Measurements from ENCODE around the gene SIK2. TPM values are rescaled to one million over a fixed set of nuclear protein-coding genes. Genes with fewer than 3 reads are reported as not detected.
"Not testable (repeated sequence)": the region's sequence is repeated elsewhere in the genome, so short reads cannot be mapped to it uniquely, and the experiment has no call there.

SIK2 gene
- total RNA-seq, 1 experiment from 2014 or later, result 10.3 TPM

- Histone ChIP-seq H3K9me3 (no peaks in the 10 kb centered on the region), H3K36me3 (peaks cover 20% of the 10 kb centered on the region), H3K4me3 (no peak overlapping the region), H3K27me3 (no peaks in the 10 kb centered on the region)
- DNase-seq, result no peak
Observed at GRCh38 chr11:111633248-111633647, 31.0 kb downstream of the SIK2 start.

GRCh38 chr11:111633756-111634362, 31.6 kb downstream of the SIK2 start:
- peaks cover 15% of the 10 kb centered on the region for H3K36me3 ChIP-seq
- H3K4me3 ChIP-seq, result no peak overlapping the region
- no peak for DNase-seq
- no peaks in the 10 kb centered on the region for H3K27me3 ChIP-seq
- no peaks in the 10 kb centered on the region for H3K9me3 ChIP-seq

- Histone ChIP-seq H3K36me3 (peaks cover 8% of the 10 kb centered on the region), H3K9me3 (no peaks in the 10 kb centered on the region), H3K27me3 (no peaks in the 10 kb centered on the region), H3K4me3 (no peak overlapping the region; the same call in 1 of the 2 replicates)
- DNase-seq, result no peak
Observed at GRCh38 chr11:111634981-111635705, 32.9 kb downstream of the SIK2 start.

GRCh38 chr11:111635706-111636045, 33.4 kb downstream of the SIK2 start:
- peaks cover 8% of the 10 kb centered on the region for H3K36me3 ChIP-seq
- no peaks in the 10 kb centered on the region for H3K9me3 ChIP-seq
- no peak overlapping the region for H3K4me3 ChIP-seq
- H3K27me3 ChIP-seq, result no peaks in the 10 kb centered on the region
- DNase-seq, result peak; percentile 44

- H3K4me3 ChIP-seq, result no peak overlapping the region
- H3K9me3 ChIP-seq, result no peaks in the 10 kb centered on the region
- H3K27me3 ChIP-seq, result no peaks in the 10 kb centered on the region
- peaks cover 5% of the 10 kb centered on the region for H3K36me3 ChIP-seq
- no peak for DNase-seq
Observed at GRCh38 chr11:111637885-111638284, 35.6 kb downstream of the SIK2 start.

- Histone ChIP-seq H3K27me3 (no peaks in the 10 kb centered on the region), H3K9me3 (no peaks in the 10 kb centered on the region), H3K36me3 (peaks cover 5% of the 10 kb centered on the region), H3K4me3 (no peak overlapping the region)
- no peak for DNase-seq
Observed at GRCh38 chr11:111639226-111639925, 37.1 kb downstream of the SIK2 start.

GRCh38 chr11:111641339-111642015, 39.2 kb downstream of the SIK2 start:
- no peaks in the 10 kb centered on the region for H3K9me3 ChIP-seq
- no peak for DNase-seq
- H3K27me3 ChIP-seq, result no peaks in the 10 kb centered on the region
- peaks cover 11% of the 10 kb centered on the region for H3K36me3 ChIP-seq
- H3K4me3 ChIP-seq, result no peak overlapping the region

GRCh38 chr11:111642542-111642941, 40.3 kb downstream of the SIK2 start:
- DNase-seq, result no peak
- H3K36me3 ChIP-seq, result peaks cover 11% of the 10 kb centered on the region

GRCh38 chr11:111644922-111645321, 42.7 kb downstream of the SIK2 start:
- no peaks in the 10 kb centered on the region for H3K9me3 ChIP-seq
- peaks cover 8% of the 10 kb centered on the region for H3K36me3 ChIP-seq
- H3K27me3 ChIP-seq, result no peaks in the 10 kb centered on the region
- DNase-seq, result no peak
- no peak overlapping the region for H3K4me3 ChIP-seq

More at GRCh38 chr11:111642542-111642941, 40.3 kb downstream of the SIK2 start:
- no peak overlapping the region for H3K4me3 ChIP-seq
- H3K9me3 ChIP-seq, result no peaks in the 10 kb centered on the region
- H3K27me3 ChIP-seq, result no peaks in the 10 kb centered on the region

- DNase-seq, result no peak
- no peaks in the 10 kb centered on the region for H3K27me3 ChIP-seq
- H3K9me3 ChIP-seq, result no peaks in the 10 kb centered on the region
- H3K36me3 ChIP-seq, result peaks cover 8% of the 10 kb centered on the region
- no peak overlapping the region for H3K4me3 ChIP-seq
Observed at GRCh38 chr11:111645657-111646316, 43.5 kb downstream of the SIK2 start.

- H3K36me3 ChIP-seq, DNase-seq, H3K9me3 ChIP-seq, H3K4me3 ChIP-seq, H3K27me3 ChIP-seq: not testable (repeated sequence)
Observed at GRCh38 chr11:111651336-111651735, 49.1 kb downstream of the SIK2 start.

- no peaks in the 10 kb centered on the region for H3K27me3 ChIP-seq
- DNase-seq, result no peak
- no peak overlapping the region for H3K4me3 ChIP-seq
- H3K36me3 ChIP-seq, result peaks cover 4% of the 10 kb centered on the region; the same call in 1 of the 2 replicates
- H3K9me3 ChIP-seq, result no peaks in the 10 kb centered on the region
Observed at GRCh38 chr11:111652184-111652583, 49.9 kb downstream of the SIK2 start.

GRCh38 chr11:111654601-111655000, 52.4 kb downstream of the SIK2 start:
- H3K9me3 ChIP-seq, result no peaks in the 10 kb centered on the region
- peaks cover 2% of the 10 kb centered on the region; the same call in 1 of the 2 replicates for H3K36me3 ChIP-seq

GRCh38 chr11:111655924-111656323, 53.7 kb downstream of the SIK2 start:
- Histone ChIP-seq H3K9me3 (no peaks in the 10 kb centered on the region), H3K4me3 (no peak overlapping the region), H3K27me3 (no peaks in the 10 kb centered on the region), H3K36me3 (peaks cover 2% of the 10 kb centered on the region; the same call in 1 of the 2 replicates)
- DNase-seq, result no peak

More at GRCh38 chr11:111654601-111655000, 52.4 kb downstream of the SIK2 start:
- Histone ChIP-seq H3K4me3 (no peak overlapping the region), H3K27me3 (no peaks in the 10 kb centered on the region)
- DNase-seq, result no peak

GRCh38 chr11:111657905-111658304, 55.7 kb downstream of the SIK2 start:
- H3K4me3 ChIP-seq, H3K36me3 ChIP-seq, H3K27me3 ChIP-seq, H3K9me3 ChIP-seq, DNase-seq: not testable (repeated sequence)

GRCh38 chr11:111658493-111658892, 56.2 kb downstream of the SIK2 start:
- H3K4me3 ChIP-seq, H3K36me3 ChIP-seq, H3K27me3 ChIP-seq, DNase-seq, H3K9me3 ChIP-seq: not testable (repeated sequence)

Measured in MG63 (cell line).